AG04450 (cell line): ENCODE measurements around the gene THAP11. TPM values are rescaled to one million over a fixed set of nuclear protein-coding genes. Genes with fewer than 3 reads are reported as not detected.

Experiments used
- CTCF ChIA-PET: fragments of 300-600, 350-600 bp; formaldehyde crosslinking; extraction: SDS; loops from one replicate; lab custom pipeline; 2022; ENCODE audit warnings: antibody characterized with exemption, inconsistent platforms; lab: Charles Lee
- POLR2A ChIA-PET: fragments of 350-600 bp; formaldehyde crosslinking; extraction: SDS; loops from one replicate; lab custom pipeline; 2021; ENCODE audit warnings: antibody characterized with exemption, inconsistent platforms; lab: Yijun Ruan, JAX
- DNase-seq: peaks from one replicate; pipeline ENCODE4 v3.0.0-alpha.2; 2011; ENCODE audit warnings: low read depth, low spot score
- H3K27ac ChIP-seq: one replicate; pipeline ENCODE4 v1.5.1; 2012; ENCODE audit warnings: low read depth, low read length, control low read depth
- H3K27me3 ChIP-seq: one replicate; pipeline ENCODE4 v1.6.0; 2012; ENCODE audit warnings: low read length; ENCODE audit not compliant: control insufficient read depth, insufficient read depth
- H3K4me3 ChIP-seq: 2 replicates; pipeline ENCODE4 v1.5.1; 2011; ENCODE audit warnings: mild to moderate bottlenecking, low read depth, low read length, control low read depth
- H3K9me3 ChIP-seq: 2 replicates; pipeline ENCODE4 v1.5.1; 2012; ENCODE audit warnings: low read length; ENCODE audit not compliant: control insufficient read depth, insufficient read depth
- CTCF ChIP-seq: IDR thresholded peaks from 2 replicates; pipeline ENCODE4 v1.5.1; 2011; ENCODE audit warnings: low read depth, low read length, control low read depth, inconsistent platforms
- polyA plus RNA-seq: library from polyadenylated mRNA; depleted of rRNA; stranded (reverse); fragments of >200 nt; gene quantifications from 2 replicates; pipeline ENCODE4 v1.2.3, GENCODE V29; 2011

THAP11 gene
- polyA plus RNA-seq, 1 experiment = 22.3 TPM

DNA sequence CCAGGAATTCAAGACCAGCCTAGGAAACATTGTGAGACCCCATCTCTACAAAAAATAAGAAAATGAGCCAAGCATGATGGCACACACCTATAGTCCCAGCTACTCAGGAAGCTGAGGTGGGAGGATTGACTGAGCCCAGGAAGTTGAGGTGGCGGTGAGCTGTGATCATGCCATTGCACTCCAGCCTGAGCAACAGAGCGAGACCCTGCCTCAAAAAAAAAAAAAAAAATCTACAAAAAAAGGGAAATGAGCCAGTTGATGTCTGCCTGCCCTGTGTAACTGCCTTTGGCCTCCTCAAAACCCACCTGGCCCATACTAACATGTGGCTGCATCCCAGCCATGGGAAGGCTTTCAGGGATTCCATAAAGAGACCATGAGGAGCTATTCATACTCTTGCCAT, 40.2 kb upstream of the THAP11 start:
- DNase-seq = no peak
- TF ChIP-seq CTCF = no peak
- Histone ChIP-seq H3K27ac (no peak overlapping the region), H3K4me3 (no peak overlapping the region), H3K27me3 (no peaks in the 10 kb centered on the region), H3K9me3 (no peaks in the 10 kb centered on the region)
- ChIA-PET POLR2A (interaction anchor here (0.6 kb wide), 1 partner anchor 213 kb away, joined by 3 read pairs; no protein-coding TSS in a partner anchor), CTCF (interaction anchor here (1.1 to 2.7 kb wide), 2 partner anchors 14 to 134 kb away, joined by 3 to 16 read pairs; no protein-coding TSS in a partner anchor)

DNA sequence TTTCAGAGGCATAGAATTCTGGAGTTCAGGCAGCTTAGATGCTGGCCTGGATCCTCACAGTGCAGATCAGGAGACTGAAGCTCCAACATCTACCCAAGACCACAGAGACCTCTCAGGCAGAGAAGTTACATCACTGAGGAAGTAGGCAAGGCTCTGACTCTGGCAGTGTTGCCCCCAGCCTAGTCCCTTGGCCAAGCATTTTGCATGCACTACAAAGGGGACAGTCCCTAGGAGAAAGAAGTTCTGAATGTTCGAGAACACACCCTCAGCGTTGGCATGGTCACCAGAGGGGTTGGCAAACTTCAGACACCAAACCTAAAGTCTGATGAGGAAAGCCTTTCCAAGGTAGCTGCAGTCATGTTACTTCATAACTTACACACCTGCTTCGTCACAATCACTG, 38.2 kb upstream of the THAP11 start:
- no peaks in the 10 kb centered on the region for H3K9me3 ChIP-seq
- H3K27ac ChIP-seq = no peak overlapping the region
- ChIA-PET POLR2A (no interaction called here), CTCF (interaction anchor here (2.7 kb wide), 1 partner anchor 12 kb away, joined by 16 read pairs; no protein-coding TSS in a partner anchor)
- TF ChIP-seq CTCF = no peak
- H3K4me3 ChIP-seq = no peak overlapping the region
- no peak for DNase-seq
- H3K27me3 ChIP-seq = no peaks in the 10 kb centered on the region

- POLR2A ChIA-PET = no interaction called here
Observed at GRCh38 chr16:67804853-67805542, 37.1 kb upstream of the THAP11 start.

GRCh38 chr16:67805718-67806427, 36.2 kb upstream of the THAP11 start:
- TF ChIP-seq CTCF = no peak
- H3K4me3 ChIP-seq = peak overlapping the region; percentile 95
- ChIA-PET POLR2A (interaction anchor here (0.6 to 1.2 kb wide), 11 partner anchors 11 to 285 kb away, joined by 3 to 5 read pairs (median 3); partner anchors contain the start of genes GFOD2 and NUTF2), CTCF (interaction anchor here (1.5 to 3.2 kb wide), 2 partner anchors 10 to 133 kb away, joined by 8 to 41 read pairs; no protein-coding TSS in a partner anchor)
- no peak overlapping the region for H3K27ac ChIP-seq
- no peaks in the 10 kb centered on the region for H3K27me3 ChIP-seq
- H3K9me3 ChIP-seq = no peaks in the 10 kb centered on the region
- DNase-seq = no peak

More at GRCh38 chr16:67804853-67805542, 37.1 kb upstream of the THAP11 start:
- H3K27me3 ChIP-seq = no peaks in the 10 kb centered on the region
- CTCF ChIA-PET = no interaction called here
- H3K9me3 ChIP-seq = no peaks in the 10 kb centered on the region
- DNase-seq = no peak
- peak overlapping the region; percentile 95 for H3K4me3 ChIP-seq
- no peak overlapping the region for H3K27ac ChIP-seq
- no peak for TF ChIP-seq CTCF
